GM18507 (cell line): Measurements from ENCODE around the gene TESK2.
A peak's percentile ranks its signal among the peaks of the same experiment; 100 is the strongest.
"Not testable (repeated sequence)": the region's sequence is repeated elsewhere in the genome, so short reads cannot be mapped to it uniquely, and the experiment has no call there.

Experiments
- DNase-seq: peaks from one replicate; pipeline ENCODE4 v3.0.0; 2011; ENCODE audit warnings: low read depth; ENCODE audit not compliant: insufficient read length; ENCODE audit errors: extremely low spot score
- FAIRE-seq: peaks from 2 replicates; lab custom pipeline; 2011; peaks lifted over from hg19 to GRCh38; lab: Jason Lieb, UNC

The TESK2 gene

DNA sequence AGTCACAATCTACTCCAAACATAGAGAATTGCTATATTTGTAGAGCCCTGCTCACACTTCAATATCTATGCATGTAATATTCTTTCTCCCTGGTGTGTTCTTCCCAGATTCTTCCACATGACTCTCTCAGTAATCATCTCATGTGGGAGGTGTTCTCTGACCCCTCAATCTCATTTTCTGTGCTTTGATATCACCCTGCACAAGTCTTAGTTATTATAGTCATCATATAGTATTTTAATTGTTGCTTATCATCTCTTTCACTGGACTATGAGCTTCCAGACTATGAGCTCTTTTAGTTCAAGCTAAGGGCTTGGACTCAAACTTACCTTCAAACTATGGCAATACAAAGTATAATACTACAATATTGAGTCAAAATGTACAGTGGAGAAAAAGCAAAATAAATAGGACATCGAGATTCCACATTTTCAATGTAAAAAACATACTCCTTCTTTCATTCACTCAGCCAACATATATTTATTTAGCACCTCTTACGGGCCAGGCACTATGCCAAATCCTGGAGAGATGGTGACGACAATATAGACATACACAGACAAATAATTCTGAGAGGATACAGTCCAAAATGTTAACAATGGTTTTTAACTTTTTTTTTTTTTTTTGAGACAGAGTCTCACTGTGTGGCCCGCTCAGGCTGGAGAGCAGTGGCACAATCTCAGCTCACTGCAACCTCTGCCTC is 12.7 kb downstream of the TESK2 start:
- DNase-seq (no peak), FAIRE-seq (no peak)

DNA sequence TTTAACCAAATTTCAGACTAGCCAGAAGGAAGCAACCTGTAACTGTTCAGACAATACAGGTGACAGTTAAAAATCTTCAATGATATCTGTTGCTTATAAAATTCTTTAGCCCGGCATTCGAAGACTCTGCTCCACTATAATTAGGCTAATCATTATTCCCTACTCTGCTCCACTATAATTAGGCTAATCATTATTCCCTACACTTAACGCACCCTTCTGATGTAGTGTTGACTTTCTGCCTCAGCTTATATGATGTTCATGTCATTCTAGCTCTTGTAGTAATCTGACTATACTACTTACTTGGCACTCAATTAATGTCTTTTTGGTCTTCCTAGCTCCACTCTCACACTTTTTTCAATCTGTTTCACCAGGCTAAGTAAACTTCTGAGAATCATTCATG is 13.3 kb downstream of the TESK2 start:
- FAIRE-seq (no peak), DNase-seq (no peak)

DNA sequence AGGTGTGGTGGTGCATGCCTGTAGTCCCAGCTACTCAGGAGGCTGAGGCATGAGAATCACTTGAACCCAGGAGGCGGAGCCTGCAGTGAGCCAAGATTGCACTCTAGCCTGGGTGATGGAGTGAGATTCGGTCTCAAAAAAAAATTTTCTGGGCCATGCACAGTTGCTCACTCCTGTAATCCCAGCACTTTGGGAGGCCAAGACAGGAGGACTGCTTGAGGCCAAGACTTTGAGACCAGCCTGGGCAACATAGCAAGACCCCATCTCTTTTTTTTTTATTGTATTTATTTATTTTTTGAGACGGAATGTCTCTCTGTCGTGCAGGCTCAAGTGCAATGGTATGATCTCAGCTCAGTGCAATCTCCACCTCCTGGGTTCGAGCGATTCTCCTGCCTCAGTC is 16.8 kb downstream of the TESK2 start:
- FAIRE-seq, DNase-seq: not testable (repeated sequence)

DNA sequence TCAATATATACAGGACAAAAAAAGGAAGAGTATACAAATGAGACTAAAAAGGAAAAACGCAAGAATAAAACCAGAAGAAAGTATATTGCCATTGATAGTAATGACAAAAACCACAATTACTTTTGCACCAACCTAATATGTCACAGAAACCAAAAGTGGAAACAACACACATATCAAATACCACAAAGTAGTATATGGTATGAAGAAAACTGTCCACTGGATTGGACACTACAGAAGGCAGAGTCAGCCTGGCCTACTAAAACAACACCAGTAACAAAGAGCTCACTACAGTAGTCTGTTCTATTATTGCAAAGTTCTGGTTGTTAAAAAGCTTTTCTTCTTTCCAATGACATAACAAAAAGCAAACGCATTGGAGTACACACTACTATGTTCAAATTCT is 17.7 kb downstream of the TESK2 start:
- peak; percentile 18 for DNase-seq
- peak; percentile 82 for FAIRE-seq

DNA sequence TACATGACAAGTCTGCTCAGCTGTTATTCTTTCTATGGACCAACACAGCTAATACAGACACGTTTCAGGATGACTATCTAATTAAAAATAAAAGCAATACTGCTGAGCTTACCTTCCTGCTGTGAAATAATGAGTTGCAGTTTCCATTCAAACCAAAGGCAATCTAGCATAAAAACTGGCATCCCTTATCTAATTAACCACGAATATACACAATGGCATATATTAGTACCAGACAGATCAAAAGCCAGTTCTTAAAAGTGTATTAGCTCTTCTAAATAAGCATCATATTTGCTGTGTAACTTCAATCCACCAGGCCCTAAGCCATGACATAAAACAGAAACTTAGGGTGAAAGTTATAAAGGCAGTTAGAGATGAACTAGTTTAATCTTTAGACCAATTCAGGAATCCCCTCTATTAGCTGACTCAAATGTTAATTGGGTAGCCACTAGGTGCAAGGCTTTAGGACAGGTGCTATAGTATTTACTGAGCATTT is 20.6 kb downstream of the TESK2 start:
- DNase-seq (no peak), FAIRE-seq (peak; percentile 77)

DNA sequence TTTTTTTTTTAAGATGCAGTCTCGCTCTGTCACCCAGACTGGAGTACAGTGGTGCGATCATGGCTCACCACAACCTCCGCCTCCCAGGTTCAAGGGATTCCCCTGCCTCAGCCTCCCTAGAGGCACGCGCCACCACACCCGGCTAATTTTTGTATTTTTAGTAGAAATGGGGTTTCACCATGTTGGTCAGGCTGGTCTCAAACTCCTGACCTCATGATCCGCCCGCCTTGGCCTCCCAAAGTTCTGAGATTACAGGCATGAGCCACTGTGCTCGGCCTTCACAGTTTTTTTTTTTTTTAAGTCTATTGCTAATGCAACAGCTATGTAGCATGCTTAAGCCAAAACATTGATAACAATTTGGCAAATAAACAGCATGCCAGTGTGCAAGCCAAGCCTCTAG is 23.6 kb downstream of the TESK2 start:
- DNase-seq, result not testable (repeated sequence)
- peak; percentile 86 for FAIRE-seq

DNA sequence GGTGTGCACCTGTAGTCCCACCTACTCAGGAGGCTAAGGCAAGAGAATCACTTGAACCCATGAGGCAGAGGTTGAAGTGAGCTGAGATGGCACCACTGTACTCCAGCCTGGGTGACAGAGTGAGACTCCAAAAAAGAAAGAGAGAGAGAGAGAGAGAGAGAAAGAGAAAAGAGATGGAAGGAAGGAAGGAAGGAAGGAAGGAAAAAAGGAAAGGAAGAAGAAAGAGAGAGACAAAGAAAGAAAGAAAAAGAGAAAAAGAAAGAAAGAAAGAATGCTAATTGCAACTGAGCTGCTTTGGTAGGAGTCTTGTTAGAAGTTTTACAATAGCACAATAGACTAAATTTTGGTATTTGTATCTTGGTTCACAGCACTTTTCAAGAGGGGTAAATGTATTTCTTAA is 25.7 kb downstream of the TESK2 start:
- DNase-seq (no peak), FAIRE-seq (no peak)

DNA sequence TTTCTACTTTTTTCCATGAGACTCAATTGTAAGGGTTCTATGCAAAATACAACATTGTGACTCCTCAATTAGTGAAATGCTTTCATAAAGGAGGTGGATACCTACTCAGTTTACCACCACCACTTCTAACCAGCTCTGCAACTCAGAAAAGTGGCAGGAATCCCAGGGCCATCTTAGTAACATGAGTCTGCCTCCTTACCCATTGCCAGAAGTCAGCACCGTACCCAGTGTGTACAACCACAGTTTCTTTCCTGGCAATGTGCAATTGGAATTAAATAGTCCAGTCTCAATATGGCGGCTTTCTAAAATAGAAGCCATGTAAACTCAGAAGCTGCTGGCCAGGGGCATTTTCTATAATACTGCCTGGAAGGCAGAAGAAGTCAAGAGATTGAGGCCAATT is 32.1 kb downstream of the TESK2 start:
- DNase-seq (no peak), FAIRE-seq (no peak)

DNA sequence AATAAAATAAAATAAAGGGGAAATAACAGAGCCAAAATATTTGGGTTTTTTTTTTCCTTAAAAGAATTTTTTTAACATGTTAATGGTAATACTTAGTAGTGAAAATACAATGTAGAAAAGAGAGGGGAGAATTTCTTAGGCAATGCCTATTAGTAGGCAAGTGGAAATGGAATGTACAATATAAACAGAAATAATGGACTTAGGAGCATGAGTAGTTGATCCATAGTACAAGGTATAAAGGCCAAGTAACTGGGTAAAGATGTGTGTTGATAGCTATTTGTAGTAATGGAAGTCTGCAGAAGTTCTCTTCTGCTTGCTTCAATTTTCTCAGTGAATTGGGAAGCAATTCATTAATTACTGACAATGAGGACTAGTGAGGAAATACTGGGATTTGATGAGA is 34.4 kb downstream of the TESK2 start:
- no peak for FAIRE-seq
- no peak for DNase-seq

DNA sequence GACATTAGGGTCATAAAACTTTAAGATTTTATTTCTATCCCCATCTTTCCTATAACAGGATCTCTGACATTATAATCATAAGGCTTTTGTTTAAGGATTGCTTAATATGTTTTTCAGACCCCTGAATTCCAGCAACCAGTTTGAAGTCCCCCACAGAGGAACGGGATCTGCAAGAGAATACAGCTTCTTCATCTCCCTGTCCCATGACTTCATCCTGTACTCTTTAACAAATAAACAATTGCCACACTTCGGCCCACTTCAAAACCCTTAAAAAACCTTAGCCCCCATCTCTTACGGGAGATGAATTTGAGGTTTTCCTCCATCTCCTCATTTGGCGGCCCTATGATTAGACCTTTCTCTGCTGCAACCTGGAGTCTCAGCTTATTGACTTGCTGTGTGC is 35.8 kb downstream of the TESK2 start:
- DNase-seq (no peak), FAIRE-seq (no peak)

DNA sequence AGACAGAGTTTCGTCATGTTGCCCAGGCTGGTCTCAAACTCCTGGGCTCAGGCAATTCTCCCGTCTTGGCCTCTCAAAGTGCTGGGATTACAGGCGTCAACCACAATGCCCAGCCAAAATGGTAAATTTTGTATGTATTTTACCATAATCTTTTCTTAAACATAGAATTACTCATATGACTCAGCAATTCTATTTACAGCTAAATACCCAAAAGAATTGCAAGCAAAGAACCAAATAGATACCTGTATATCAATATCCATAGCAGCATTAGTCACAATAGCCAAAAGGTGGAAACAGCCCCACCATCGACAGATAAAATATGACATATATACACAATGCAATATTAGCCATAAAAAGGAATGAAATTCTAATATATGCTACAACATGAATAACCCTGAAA is 36.5 kb downstream of the TESK2 start:
- DNase-seq (no peak), FAIRE-seq (no peak)

DNA sequence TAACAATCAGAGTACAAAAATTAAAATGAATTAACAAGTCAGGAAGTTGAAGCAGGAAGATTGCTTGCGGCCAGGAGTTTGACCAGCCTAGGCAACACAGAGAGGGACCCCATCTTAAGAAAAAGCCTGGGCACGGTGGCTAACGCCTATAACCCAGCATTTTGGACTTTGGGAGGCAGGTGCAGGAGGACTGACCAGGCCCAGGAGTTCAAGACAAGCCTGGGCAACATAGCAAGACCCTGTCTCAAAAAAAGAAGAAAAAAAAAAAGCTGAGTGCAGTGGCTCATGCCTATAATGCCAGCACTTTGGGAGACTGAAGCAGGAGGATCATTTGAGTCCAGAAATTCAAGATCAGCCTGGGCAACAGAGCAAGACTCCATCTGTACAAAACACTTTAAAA is 38.5 kb downstream of the TESK2 start:
- FAIRE-seq, result no peak
- no peak for DNase-seq

DNA sequence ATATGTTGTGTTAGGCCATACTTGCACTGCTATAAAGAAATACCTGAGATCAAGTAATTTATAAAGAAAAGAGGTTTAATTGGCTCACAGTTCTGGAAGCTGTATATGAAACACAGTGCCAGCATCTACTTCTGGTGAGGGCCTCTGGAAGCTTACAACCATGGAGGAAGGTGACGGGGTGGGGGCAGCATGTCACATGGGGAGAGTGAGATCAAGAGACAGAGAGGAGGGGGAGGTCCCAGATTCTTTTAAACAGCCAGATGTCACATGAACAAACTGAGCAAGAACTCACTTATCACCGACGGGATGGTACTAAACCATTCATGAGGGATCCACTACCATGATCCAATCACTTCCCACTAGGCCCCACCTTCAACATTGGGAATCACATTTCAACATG is 42.6 kb downstream of the TESK2 start:
- DNase-seq (no peak), FAIRE-seq (no peak)

DNA sequence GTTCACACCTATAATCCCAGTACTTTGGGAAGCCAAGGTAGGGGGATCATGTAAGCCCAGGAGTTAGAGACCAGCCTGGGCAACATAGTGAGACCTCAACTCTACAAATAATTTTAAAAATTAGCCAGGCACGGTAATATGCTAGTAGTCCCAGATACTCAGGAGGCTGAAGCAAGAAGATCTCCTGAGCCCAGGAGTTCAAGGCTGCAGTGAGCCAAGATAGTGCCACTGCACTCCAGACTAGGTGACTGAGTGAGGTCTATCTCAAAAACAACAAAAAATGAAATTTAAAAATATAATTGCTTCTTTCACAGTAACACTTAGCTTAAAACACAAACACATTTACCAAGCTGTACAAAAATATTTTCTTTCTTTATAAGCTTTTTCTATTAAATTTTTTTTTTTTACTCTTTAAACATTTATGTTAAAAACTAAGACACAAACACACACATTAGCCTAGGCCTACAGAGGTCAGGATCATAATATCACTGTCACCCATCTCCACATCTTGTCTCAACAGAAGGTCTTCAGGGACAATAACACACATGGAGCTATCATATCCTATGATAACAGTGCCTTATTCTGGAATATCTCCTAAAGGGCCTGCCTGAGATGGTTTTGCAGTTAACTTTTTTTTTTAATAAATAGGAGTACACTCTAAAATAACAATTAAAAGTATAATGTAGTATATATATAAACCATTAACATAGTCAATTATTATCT is 43.9 kb downstream of the TESK2 start:
- no peak for FAIRE-seq

DNA sequence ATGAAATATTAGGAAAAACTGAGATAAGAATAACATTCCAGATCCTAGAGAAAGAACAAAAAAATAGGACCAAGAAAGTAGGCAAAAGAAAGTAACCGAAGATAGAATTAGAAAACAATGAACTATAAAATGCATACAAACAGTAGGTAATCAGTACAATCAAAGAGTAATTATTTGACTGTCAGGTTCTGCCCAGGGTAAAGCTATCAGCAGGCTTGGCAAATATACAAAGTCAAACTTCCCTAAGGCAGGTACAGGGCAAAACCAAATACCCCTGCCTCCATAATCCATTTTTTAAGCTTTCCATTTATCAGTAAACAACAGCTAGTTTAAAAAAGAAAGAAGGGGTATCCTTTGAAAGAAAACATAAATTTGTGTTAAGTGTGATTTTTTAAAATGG is 44.4 kb downstream of the TESK2 start:
- no peak for DNase-seq
- FAIRE-seq, result no peak

More for the DNA sequence above, 43.9 kb downstream of the TESK2 start:
- DNase-seq, result no peak

DNA sequence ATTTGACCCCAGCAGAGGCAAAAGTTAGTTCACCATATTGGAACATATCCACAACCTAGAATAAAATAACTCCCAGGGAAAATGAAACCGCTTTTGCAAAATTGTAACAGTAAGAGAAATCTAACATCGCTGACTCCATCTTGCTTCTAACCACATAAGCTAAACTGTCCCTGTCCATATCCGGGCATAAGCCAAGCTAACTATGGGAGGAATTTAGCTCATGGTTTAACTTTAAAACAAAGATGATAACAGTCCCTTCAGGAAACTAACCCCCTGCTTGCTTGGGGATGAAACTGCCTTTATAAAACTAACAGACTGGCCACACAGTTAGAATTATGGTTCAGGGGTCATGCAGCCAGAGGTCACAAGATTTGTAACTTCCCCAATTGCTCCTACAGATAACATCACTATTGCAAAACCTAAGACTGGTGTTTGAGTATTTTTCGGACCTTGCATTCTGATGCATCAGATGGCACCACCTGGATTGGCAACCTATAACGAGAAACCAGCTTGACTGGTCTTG is 46.3 kb downstream of the TESK2 start:
- DNase-seq, result no peak
- FAIRE-seq, result no peak

DNA sequence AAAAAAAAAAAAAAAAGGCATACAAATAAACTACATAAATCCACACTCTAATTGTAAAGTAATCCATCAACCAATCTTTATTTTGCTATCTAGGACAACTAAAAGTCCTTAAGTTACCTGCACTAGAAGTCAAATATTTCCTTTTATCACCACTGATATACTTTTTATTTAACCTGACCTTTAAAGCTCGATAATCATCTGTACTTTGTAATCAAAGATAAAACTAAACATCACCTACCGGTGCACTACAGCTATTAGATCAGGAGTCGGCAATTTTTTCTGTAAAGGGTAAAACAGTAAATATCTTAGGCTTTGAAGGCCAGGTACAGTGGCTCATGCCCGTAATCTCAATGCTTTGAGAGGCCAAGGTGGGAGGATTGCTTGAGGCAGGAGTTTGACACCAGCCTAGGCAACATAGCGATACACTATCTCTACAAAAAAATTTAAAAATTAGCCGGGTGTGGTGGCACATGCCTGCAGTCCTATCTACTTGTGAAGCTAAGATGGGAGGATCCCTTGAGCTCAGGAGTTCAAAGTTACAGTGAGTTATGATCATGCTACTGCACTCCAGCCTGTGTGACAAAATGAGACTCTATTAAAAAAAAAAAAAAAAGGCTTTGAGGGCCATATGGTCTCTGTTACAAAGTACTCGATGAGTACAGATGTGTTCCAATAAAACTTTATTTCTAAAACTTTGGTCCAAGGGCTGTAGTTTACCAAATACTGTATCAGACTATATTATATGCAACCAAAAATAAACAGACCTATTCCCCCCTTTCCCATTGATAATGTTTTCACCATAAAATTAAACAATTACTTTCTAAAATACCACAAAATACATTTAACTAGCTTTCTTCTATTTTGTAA is 47.1 kb downstream of the TESK2 start:
- DNase-seq (no peak), FAIRE-seq (no peak)

DNA sequence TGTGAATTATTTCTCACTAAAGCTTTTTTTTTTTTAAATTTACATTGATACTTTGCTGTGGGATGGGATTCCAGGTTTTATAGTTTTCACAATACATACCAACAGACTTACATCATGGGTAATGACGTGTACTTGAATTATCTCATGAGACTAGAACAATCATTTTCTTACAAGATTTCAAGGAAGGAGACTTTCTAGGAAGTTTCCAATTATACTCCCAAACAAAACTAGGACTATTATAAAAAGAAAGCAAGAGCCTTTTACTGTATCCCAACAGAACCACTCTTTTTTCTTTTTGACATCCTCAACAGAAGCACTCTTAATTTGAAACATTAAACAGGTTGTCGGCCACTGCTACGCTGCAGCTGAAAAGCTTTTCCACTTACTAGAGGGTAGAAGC is 48.7 kb downstream of the TESK2 start:
- no peak for DNase-seq
- FAIRE-seq, result no peak

DNA sequence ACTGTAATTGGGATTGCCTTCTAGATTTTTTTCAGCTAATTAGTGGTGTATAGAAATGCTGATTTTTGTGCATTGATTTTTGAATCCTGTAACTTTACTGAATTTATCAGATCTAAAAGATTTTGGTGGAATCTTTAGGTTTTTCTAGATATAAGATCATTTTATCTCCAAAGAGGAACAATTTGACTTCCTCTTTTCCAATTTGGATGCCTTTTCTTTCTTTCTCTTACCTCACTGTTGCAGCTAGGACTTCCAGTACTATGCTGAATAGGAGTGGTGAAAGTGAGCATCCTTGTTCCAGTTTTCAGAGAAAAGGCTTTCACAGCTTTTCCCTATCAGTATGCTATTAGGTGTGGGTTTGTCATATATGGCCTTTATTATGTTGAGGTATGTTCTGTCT is 53.6 kb downstream of the TESK2 start:
- FAIRE-seq (no peak), DNase-seq (no peak)

DNA sequence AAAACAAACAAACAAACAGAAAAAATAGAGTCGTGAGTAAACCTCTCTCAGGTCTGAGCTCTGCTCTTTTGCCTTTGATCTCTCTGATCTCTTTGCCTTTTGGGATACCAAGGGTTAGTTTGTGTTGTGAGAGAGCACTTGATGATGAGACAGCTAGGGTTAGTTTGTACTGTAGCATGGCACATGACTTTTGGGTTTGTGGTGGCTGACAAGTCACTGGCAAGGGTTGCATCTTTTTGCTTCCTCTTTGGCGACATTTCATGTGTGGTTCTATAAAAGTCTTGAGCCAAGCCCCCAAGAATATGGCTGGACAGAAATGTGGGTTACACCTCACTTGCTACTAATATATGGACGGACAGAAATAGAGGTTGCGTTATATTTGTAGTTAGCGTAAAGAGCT is 60.5 kb downstream of the TESK2 start:
- no peak for FAIRE-seq

More for the DNA sequence above, 60.5 kb downstream of the TESK2 start:
- no peak for DNase-seq
